HepG2 (cell line): ENCODE data around the gene WNT10A. TPM values are rescaled to one million over a fixed set of nuclear protein-coding genes. Genes with fewer than 3 reads are reported as not detected.

Source experiments
- ATM ChIP-seq: fragments of 450-650 bp; IDR thresholded peaks from 2 replicates; pipeline ENCODE4 v1.7.1; 2017; ENCODE audit warnings: mild to moderate bottlenecking, borderline replicate concordance
- ELF3 ChIP-seq: IDR thresholded peaks from 2 replicates; pipeline ENCODE4 v1.6.1; 2016; ENCODE audit warnings: missing genetic modification reagents, missing compliant biosample characterization
- ETV6 ChIP-seq: sonication (generic); formaldehyde crosslinking; conservative IDR thresholded peaks from 2 replicates; pipeline ENCODE4 v1.4.0; 2020; ENCODE audit warnings: missing genetic modification reagents
- HNRNPL ChIP-seq: fragments of 200-400 bp; formaldehyde crosslinking; IDR thresholded peaks from 2 replicates; pipeline ENCODE4 v1.6.1; 2017; ENCODE audit warnings: mild to moderate bottlenecking, low read depth, low read length
- HNRNPUL1 ChIP-seq: fragments of 200-400 bp; formaldehyde crosslinking; IDR thresholded peaks from 2 replicates; pipeline ENCODE4 v1.6.1; 2017; ENCODE audit warnings: low read depth, mild to moderate bottlenecking, low read length, moderate library complexity
- JDP2 ChIP-seq: sonication (generic); formaldehyde crosslinking; IDR thresholded peaks from 2 replicates; pipeline ENCODE4 v1.8.1; 2022; ENCODE audit warnings: missing genetic modification reagents, borderline replicate concordance
- MBD4 ChIP-seq: IDR thresholded peaks from 2 replicates; pipeline ENCODE4 v1.6.1; 2012; ENCODE audit warnings: low read length, inconsistent platforms, borderline replicate concordance
- MZF1 ChIP-seq: sonication (generic); formaldehyde crosslinking; IDR thresholded peaks from 2 replicates; pipeline ENCODE4 v1.8.1; 2023; ENCODE audit warnings: mild to moderate bottlenecking, missing genetic modification reagents, borderline replicate concordance
- NCOA2 ChIP-seq: sonication (generic); formaldehyde crosslinking; IDR thresholded peaks from 2 replicates; pipeline ENCODE4 v1.8.0; 2022; ENCODE audit warnings: inconsistent platforms
- REXO4 ChIP-seq: sonication (generic); formaldehyde crosslinking; IDR thresholded peaks from 2 replicates; pipeline ENCODE4 v1.8.0; 2022; ENCODE audit warnings: missing genetic modification reagents, mild to moderate bottlenecking, borderline replicate concordance
- RFX5 ChIP-seq: IDR thresholded peaks from 2 replicates; pipeline ENCODE4 v1.6.1; 2011; ENCODE audit warnings: low read depth, low read length, improper control_type of control experiment
- SCMH1 ChIP-seq: sonication (generic); formaldehyde crosslinking; IDR thresholded peaks from 2 replicates; pipeline ENCODE4 v1.9.0; 2021; ENCODE audit warnings: missing genetic modification reagents, mild to moderate bottlenecking, borderline replicate concordance
- SRSF4 ChIP-seq: fragments of 200-400 bp; formaldehyde crosslinking; IDR thresholded peaks from one replicate; pipeline ENCODE4 v1.6.1; 2018; ENCODE audit warnings: mild to moderate bottlenecking, low read depth, low read length, moderate library complexity; ENCODE audit not compliant: poor library complexity, severe bottlenecking
- ZFAT ChIP-seq: sonication (generic); formaldehyde crosslinking; conservative IDR thresholded peaks from 2 replicates; pipeline ENCODE4 v1.8.1; 2023; ENCODE audit warnings: missing genetic modification reagents, inconsistent platforms
- ZNF260 ChIP-seq: sonication (generic); formaldehyde crosslinking; IDR thresholded peaks from 2 replicates; pipeline ENCODE4 v1.4.0; 2020; ENCODE audit warnings: missing genetic modification reagents, low read depth, mild to moderate bottlenecking, borderline replicate concordance
- ZNF570 ChIP-seq: sonication (generic); formaldehyde crosslinking; IDR thresholded peaks from 2 replicates; pipeline ENCODE4 v1.4.0; 2020; ENCODE audit warnings: mild to moderate bottlenecking, missing genetic modification reagents, borderline replicate concordance
- ZNF589 ChIP-seq: sonication (generic); formaldehyde crosslinking; conservative IDR thresholded peaks from 2 replicates; pipeline ENCODE4 v1.8.0; 2022; ENCODE audit warnings: mild to moderate bottlenecking, moderate library complexity, missing genetic modification reagents
- ZNF660 ChIP-seq: sonication (generic); formaldehyde crosslinking; IDR thresholded peaks from 2 replicates; pipeline ENCODE4 v1.5.1; 2020; ENCODE audit warnings: mild to moderate bottlenecking, low read depth, missing genetic modification reagents, borderline replicate concordance
- ZNF891 ChIP-seq: sonication (generic); formaldehyde crosslinking; IDR thresholded peaks from 2 replicates; pipeline ENCODE4 v1.5.0; 2020; ENCODE audit warnings: mild to moderate bottlenecking, missing genetic modification reagents
- ZSCAN25 ChIP-seq: sonication (generic); formaldehyde crosslinking; IDR thresholded peaks from 2 replicates; pipeline ENCODE4 v1.8.0; 2022; ENCODE audit warnings: mild to moderate bottlenecking, missing genetic modification reagents
- polyA plus RNA-seq, 8 experiments: library from polyadenylated mRNA; depleted of rRNA in 3 of 8; stranded (reverse) in 7 of 8; unstranded in 1 of 8; fragments of >200 nt; fragmentation: Illumina TruSeq in 4 of 8; extraction: Trizol in 4 of 8; gene quantifications; 2 replicates each; pipeline versions ENCODE4 v1.2.1 to v1.2.3, GENCODE V29; 2011 to 2016; ENCODE audit warnings: low read depth in 4 of 8, missing spikeins in 1 of 8, mixed read lengths in 1 of 8; ENCODE audit not compliant: insufficient read depth in 1 of 8
- total RNA-seq, 5 experiments: library from RNA; depleted of rRNA; stranded (reverse); fragments of >200 nt; fragmentation: Illumina TruSeq; extraction: Trizol; gene quantifications; 2 replicates each; pipeline ENCODE4 v1.2.3, GENCODE V29; 2016; ENCODE audit warnings: low read depth in 1 of 5
- TF ChIP-seq, protein P1 (sequence below): IDR thresholded peaks from 2 replicates; pipeline ENCODE4 v1.6.1; 2012; ENCODE audit warnings: low read length, improper control_type of control experiment
- TF ChIP-seq, protein P2 (sequence below): sonication (generic); formaldehyde crosslinking; IDR thresholded peaks from 2 replicates; pipeline ENCODE4 v1.9.0; 2022; ENCODE audit warnings: missing genetic modification reagents, mild to moderate bottlenecking, borderline replicate concordance
- TF ChIP-seq, protein P3 (sequence below): sonication (generic); formaldehyde crosslinking; IDR thresholded peaks from 2 replicates; pipeline ENCODE4 v1.8.1; 2023; ENCODE audit warnings: mild to moderate bottlenecking, missing genetic modification reagents

The WNT10A gene
- total and polyA plus RNA-seq, 2 of the 13 experiments (the other 11 are each of a cell fraction or from before 2014, with no cell fraction given): 0.03 TPM; not detected in 1

DNA sequence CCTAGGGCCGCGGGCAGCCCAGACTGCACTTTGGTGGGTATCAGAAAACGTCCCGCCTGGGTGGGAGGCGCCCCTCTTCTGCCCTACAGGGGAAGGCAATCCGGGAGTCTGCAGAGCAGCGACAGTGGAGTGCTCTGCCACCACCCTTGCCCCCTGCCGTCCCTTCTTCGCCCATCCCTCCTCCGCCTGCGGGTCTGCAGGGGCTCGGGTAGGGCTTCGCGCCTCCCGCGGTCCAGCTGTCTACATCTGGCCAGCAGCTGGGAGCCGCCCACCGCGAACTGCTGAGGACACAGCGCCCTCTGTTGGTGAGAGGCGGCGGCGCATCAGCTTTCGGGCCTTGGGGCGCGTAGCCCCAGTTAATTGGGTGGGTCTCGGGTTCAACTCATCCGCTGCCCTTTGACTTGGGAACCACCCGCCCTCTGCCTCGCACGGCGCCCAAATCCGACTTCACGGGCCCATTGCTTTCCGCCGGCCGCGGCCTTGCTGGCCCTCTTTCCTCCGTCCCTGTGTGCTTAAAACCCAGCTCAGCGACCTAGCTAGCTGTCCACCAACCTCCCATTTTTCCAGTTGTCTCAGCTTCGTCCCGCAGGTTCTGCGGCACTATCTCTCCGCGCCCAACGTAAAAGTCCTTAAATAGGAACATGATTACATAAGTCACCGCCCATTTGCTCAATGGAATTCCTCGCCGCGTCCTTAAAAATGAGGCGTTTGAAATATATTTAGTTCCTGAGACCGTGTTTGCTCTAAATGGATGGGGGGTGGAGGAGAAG, 17.6 kb downstream of the WNT10A start (continued):
- TF ChIP-seq MBD4 (no peak), HNRNPL (0 out of 2 replicates have a peak, but pooled peaks have one; percentile 33), SRSF4 (no peak), ZSCAN25 (CRISPR knock-in tag) (0 out of 2 replicates have a peak, but pooled peaks have one; percentile 46), MZF1 (CRISPR knock-in tag) (no peak), HNRNPUL1 (no peak), ETV6 (CRISPR knock-in tag) (0 out of 2 replicates have a peak, but pooled peaks have one; percentile 34), SCMH1 (no peak), ATM (no peak), ZNF589 (no peak; the same call in 1 of the 2 replicates), ZNF660 (no peak), ELF3 (CRISPR knock-in tag) (0 out of 2 replicates have a peak, but pooled peaks have one; percentile 23), NCOA2 (CRISPR knock-in tag) (no peak), JDP2 (CRISPR knock-in tag) (no peak), ZNF260 (no peak), ZFAT (CRISPR knock-in tag) (no peak), ZNF891 (CRISPR knock-in tag) (peak; percentile 66), RFX5 (no peak), REXO4 (CRISPR knock-in tag) (no peak), ZNF570 (CRISPR knock-in tag) (0 out of 2 replicates have a peak, but pooled peaks have one; percentile 42)
- TF ChIP-seq, protein P1, sequence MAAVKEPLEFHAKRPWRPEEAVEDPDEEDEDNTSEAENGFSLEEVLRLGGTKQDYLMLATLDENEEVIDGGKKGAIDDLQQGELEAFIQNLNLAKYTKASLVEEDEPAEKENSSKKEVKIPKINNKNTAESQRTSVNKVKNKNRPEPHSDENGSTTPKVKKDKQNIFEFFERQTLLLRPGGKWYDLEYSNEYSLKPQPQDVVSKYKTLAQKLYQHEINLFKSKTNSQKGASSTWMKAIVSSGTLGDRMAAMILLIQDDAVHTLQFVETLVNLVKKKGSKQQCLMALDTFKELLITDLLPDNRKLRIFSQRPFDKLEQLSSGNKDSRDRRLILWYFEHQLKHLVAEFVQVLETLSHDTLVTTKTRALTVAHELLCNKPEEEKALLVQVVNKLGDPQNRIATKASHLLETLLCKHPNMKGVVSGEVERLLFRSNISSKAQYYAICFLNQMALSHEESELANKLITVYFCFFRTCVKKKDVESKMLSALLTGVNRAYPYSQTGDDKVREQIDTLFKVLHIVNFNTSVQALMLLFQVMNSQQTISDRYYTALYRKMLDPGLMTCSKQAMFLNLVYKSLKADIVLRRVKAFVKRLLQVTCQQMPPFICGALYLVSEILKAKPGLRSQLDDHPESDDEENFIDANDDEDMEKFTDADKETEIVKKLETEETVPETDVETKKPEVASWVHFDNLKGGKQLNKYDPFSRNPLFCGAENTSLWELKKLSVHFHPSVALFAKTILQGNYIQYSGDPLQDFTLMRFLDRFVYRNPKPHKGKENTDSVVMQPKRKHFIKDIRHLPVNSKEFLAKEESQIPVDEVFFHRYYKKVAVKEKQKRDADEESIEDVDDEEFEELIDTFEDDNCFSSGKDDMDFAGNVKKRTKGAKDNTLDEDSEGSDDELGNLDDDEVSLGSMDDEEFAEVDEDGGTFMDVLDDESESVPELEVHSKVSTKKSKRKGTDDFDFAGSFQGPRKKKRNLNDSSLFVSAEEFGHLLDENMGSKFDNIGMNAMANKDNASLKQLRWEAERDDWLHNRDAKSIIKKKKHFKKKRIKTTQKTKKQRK: no peak
- TF ChIP-seq, protein P2, sequence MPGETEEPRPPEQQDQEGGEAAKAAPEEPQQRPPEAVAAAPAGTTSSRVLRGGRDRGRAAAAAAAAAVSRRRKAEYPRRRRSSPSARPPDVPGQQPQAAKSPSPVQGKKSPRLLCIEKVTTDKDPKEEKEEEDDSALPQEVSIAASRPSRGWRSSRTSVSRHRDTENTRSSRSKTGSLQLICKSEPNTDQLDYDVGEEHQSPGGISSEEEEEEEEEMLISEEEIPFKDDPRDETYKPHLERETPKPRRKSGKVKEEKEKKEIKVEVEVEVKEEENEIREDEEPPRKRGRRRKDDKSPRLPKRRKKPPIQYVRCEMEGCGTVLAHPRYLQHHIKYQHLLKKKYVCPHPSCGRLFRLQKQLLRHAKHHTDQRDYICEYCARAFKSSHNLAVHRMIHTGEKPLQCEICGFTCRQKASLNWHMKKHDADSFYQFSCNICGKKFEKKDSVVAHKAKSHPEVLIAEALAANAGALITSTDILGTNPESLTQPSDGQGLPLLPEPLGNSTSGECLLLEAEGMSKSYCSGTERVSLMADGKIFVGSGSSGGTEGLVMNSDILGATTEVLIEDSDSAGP (CRISPR knock-in tag): peak; percentile 90
- TF ChIP-seq, protein P3, sequence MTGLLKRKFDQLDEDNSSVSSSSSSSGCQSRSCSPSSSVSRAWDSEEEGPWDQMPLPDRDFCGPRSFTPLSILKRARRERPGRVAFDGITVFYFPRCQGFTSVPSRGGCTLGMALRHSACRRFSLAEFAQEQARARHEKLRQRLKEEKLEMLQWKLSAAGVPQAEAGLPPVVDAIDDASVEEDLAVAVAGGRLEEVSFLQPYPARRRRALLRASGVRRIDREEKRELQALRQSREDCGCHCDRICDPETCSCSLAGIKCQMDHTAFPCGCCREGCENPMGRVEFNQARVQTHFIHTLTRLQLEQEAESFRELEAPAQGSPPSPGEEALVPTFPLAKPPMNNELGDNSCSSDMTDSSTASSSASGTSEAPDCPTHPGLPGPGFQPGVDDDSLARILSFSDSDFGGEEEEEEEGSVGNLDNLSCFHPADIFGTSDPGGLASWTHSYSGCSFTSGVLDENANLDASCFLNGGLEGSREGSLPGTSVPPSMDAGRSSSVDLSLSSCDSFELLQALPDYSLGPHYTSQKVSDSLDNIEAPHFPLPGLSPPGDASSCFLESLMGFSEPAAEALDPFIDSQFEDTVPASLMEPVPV: peak; percentile 89; the same call in 1 of the 2 replicates
